ENCODE data around the gene RPS18. TPM values are rescaled to one million over a fixed set of nuclear protein-coding genes. Genes with fewer than 3 reads are reported as not detected.

RPS18 gene
- polyA plus RNA-seq, 2 of the 4 experiments (the other 2 are of a cell fraction), result 3,426 to 3,611 TPM

- no peak for TF ChIP-seq CHD4 (IDR thresholded peaks at IDR 0.05; ENCODE audit: borderline replicate concordance)
- no peak for TF ChIP-seq ZC3H11A (IDR thresholded peaks at IDR 0.05)
- TF ChIP-seq CBX8 (IDR thresholded peaks at IDR 0.05), result no peak
- no peak for TF ChIP-seq CEBPB (IDR thresholded peaks at IDR 0.05)
- TF ChIP-seq MYC (IDR thresholded peaks at IDR 0.05; ENCODE audit: borderline replicate concordance, low read length), result no peak
- TF ChIP-seq MAX (IDR thresholded peaks at IDR 0.05), result peak; percentile 57
- peak; percentile 17 for TF ChIP-seq CHD2 (IDR thresholded peaks at IDR 0.05; ENCODE audit: low read length, partially characterized antibody)
- TF ChIP-seq TP53 (CRISPR knock-in tag; IDR thresholded peaks at IDR 0.05), result peak; percentile 97
- no peak for TF ChIP-seq PHF8 (IDR thresholded peaks at IDR 0.05; ENCODE audit: borderline replicate concordance, low read depth)
- TF ChIP-seq HOXA7 (CRISPR knock-in tag; IDR thresholded peaks at IDR 0.05), result peak; percentile 67
- peak; percentile 28; the same call in 1 of the 2 replicates for TF ChIP-seq RARB (CRISPR knock-in tag; IDR thresholded peaks at IDR 0.05)
- TF ChIP-seq NPAS2 (CRISPR knock-in tag; IDR thresholded peaks at IDR 0.05; ENCODE audit: borderline replicate concordance), result no peak
- no peak for TF ChIP-seq ZSCAN20 (CRISPR knock-in tag; IDR thresholded peaks at IDR 0.05)
- no peak for TF ChIP-seq NFE2L2 (conservative IDR thresholded peaks at IDR 0.05; ENCODE audit: low read length)
- TF ChIP-seq, protein P1, sequence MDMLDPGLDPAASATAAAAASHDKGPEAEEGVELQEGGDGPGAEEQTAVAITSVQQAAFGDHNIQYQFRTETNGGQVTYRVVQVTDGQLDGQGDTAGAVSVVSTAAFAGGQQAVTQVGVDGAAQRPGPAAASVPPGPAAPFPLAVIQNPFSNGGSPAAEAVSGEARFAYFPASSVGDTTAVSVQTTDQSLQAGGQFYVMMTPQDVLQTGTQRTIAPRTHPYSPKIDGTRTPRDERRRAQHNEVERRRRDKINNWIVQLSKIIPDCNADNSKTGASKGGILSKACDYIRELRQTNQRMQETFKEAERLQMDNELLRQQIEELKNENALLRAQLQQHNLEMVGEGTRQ (IDR thresholded peaks at IDR 0.05), result no peak
- TF ChIP-seq REST (IDR thresholded peaks at IDR 0.05), result no peak
- no peak for TF ChIP-seq ZFP36 (IDR thresholded peaks at IDR 0.05; ENCODE audit: borderline replicate concordance, partially characterized antibody)
- TF ChIP-seq HOXB5 (CRISPR knock-in tag; IDR thresholded peaks at IDR 0.05), result peak; percentile 49; the same call in 1 of the 2 replicates
- TF ChIP-seq HDAC2 (IDR thresholded peaks at IDR 0.05), result no peak
- TF ChIP-seq POLR2AphosphoS2 (conservative IDR thresholded peaks at IDR 0.05; ENCODE audit: low read length), result peak; percentile 97; the same call in 1 of the 2 replicates
- no peak for TF ChIP-seq FOXS1 (CRISPR knock-in tag; IDR thresholded peaks at IDR 0.05)
- TF ChIP-seq SMC3 (IDR thresholded peaks at IDR 0.05), result no peak
- TF ChIP-seq NR3C1 (IDR thresholded peaks at IDR 0.05), result no peak
- TF ChIP-seq, protein P2, sequence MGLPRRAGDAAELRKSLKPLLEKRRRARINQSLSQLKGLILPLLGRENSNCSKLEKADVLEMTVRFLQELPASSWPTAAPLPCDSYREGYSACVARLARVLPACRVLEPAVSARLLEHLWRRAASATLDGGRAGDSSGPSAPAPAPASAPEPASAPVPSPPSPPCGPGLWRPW (IDR thresholded peaks at IDR 0.05), result no peak
- no peak for TF ChIP-seq RFX5 (IDR thresholded peaks at IDR 0.05)
Measured at GRCh38 chr6:33276864-33277662, 5.2 kb downstream of the RPS18 start, which contains the start of gene B3GALT4 (continued).
